ENCODE data around the gene PLXDC1. TPM values are rescaled to one million over a fixed set of nuclear protein-coding genes. Genes with fewer than 3 reads are reported as not detected.
"Not testable (repeated sequence)": the region's sequence is repeated elsewhere in the genome, so short reads cannot be mapped to it uniquely, and the experiment has no call there.

The PLXDC1 gene
- total RNA-seq, 2 donors from 2014 or later, result 4.6 to 9.3 TPM

DNA sequence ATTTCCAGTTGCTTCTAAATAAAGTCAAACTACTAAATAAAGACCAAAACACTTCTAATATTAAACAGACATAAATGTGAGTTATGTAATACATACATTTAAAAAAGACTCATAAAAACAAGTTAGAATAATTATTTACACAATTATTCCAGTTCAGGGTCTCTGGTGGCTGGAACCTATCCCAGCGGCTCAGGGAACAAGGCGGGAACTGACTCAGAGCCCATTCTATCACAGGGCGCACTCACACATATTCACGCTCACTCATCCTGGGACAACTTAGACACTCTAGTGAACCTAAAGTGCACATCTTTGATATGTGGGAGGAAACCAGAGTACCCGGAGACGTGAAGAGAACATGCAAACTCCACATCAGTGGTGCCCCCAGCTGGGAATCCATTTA, 25.0 kb downstream of the PLXDC1 start:
- H3K4me3 ChIP-seq, result no peak overlapping the region
- H3K4me1 ChIP-seq, result no peaks in the 10 kb centered on the region
- TF ChIP-seq CTCF (IDR thresholded peaks at IDR 0.05), result no peak
- no peaks in the 10 kb centered on the region for H3K27me3 ChIP-seq
- DNase-seq (ENCODE audit: low spot score), result no peak
- no peaks in the 10 kb centered on the region for H3K9me3 ChIP-seq
- H3K27ac ChIP-seq, result no peak overlapping the region
- H3K36me3 ChIP-seq, result no peaks in the 10 kb centered on the region

GRCh38 chr17:39125143-39125875, 26.1 kb downstream of the PLXDC1 start:
- no peaks in the 10 kb centered on the region for H3K9me3 ChIP-seq
- no peak for DNase-seq (ENCODE audit: low spot score)
- no peaks in the 10 kb centered on the region for H3K36me3 ChIP-seq
- no peak overlapping the region for H3K27ac ChIP-seq
- no peak for TF ChIP-seq CTCF (IDR thresholded peaks at IDR 0.05)
- H3K27me3 ChIP-seq, result no peaks in the 10 kb centered on the region
- H3K4me3 ChIP-seq, result no peak overlapping the region
- no peaks in the 10 kb centered on the region for H3K4me1 ChIP-seq

DNA sequence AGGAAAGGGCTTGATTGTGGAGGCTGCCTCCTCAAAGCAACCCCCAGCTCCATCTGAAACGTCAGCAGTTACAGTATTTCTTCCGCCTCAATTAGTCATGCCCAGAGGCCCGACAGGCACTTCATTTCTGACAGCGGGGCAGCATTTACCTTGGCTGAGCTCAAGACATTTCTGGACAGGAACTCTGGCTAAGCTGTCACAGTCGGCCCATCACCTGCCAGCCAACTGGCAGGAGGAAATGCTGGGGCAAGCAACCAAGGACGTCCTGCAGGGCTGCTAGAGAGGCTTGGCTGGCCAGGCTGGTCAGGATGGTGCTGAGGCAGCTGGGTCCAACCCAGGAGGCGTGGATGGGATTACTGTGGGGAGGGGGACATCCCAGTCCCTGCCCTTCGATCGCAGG, 27.8 kb downstream of the PLXDC1 start:
- Histone ChIP-seq H3K27me3 (no peaks in the 10 kb centered on the region), H3K4me1 (no peaks in the 10 kb centered on the region), H3K4me3 (no peak overlapping the region), H3K27ac (no peak overlapping the region), H3K36me3 (no peaks in the 10 kb centered on the region), H3K9me3 (no peaks in the 10 kb centered on the region)
- no peak for DNase-seq (ENCODE audit: low spot score)
- no peak for TF ChIP-seq CTCF (IDR thresholded peaks at IDR 0.05)

- no peak overlapping the region for H3K4me3 ChIP-seq
- no peak for DNase-seq (ENCODE audit: low spot score)
- no peaks in the 10 kb centered on the region for H3K36me3 ChIP-seq
- TF ChIP-seq CTCF (IDR thresholded peaks at IDR 0.05), result no peak
- no peaks in the 10 kb centered on the region for H3K27me3 ChIP-seq
- no peaks in the 10 kb centered on the region for H3K4me1 ChIP-seq
- no peaks in the 10 kb centered on the region for H3K9me3 ChIP-seq
- no peak overlapping the region for H3K27ac ChIP-seq
These were observed 28.4 kb downstream of the PLXDC1 start for GRCh38 chr17:39122991-39123390.

GRCh38 chr17:39121919-39122318, 29.5 kb downstream of the PLXDC1 start:
- H3K9me3 ChIP-seq; H3K27ac ChIP-seq; DNase-seq (ENCODE audit: low spot score); H3K27me3 ChIP-seq; H3K4me3 ChIP-seq; H3K4me1 ChIP-seq; H3K36me3 ChIP-seq: not testable (repeated sequence)

DNA sequence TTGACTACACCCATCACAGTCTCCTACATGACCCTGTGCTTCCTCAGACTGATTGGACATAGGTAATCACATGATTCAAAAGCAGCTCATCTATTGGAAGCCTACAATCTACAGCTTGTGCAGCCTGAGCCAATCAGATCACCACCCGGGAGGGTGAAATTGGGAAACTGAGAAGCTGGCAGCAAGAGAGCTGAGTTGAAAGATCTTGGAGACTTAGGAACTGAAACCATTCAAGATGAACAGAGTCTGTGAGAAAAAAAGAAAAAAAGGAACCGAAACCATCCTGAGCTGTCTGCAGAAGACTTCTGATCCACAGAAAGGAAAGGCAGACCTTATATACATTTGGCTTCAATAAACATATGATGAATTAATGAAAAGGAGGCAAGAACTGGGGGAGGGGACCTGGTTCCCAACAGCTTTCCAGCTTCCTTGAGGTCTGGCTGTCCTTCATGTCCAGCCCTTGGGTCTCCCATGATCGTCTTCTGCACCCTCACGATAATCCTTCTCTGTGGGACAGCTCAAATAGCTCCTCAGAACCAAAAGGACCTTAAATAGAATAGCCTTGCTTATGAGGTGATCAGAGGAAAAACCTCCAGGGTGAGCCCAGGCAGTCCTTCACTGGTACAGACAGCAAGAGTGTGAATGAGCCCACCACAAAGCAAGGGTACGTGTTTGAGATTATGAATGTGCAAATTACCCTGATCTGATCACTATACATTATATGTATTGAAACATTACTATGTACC, 32.6 kb downstream of the PLXDC1 start:
- H3K27me3 ChIP-seq, result no peaks in the 10 kb centered on the region
- no peaks in the 10 kb centered on the region for H3K9me3 ChIP-seq
- no peak overlapping the region for H3K27ac ChIP-seq
- no peak for TF ChIP-seq CTCF (IDR thresholded peaks at IDR 0.05)
- DNase-seq (ENCODE audit: low spot score), result no peak
- H3K36me3 ChIP-seq, result no peaks in the 10 kb centered on the region
- no peak overlapping the region for H3K4me3 ChIP-seq
- peaks cover 0 to 4% of the 10 kb centered on the region in 2 donors for H3K4me1 ChIP-seq
